ENCODE results near the gene RPGRIP1L. TPM values are rescaled to one million over a fixed set of nuclear protein-coding genes. Genes with fewer than 3 reads are reported as not detected.

The RPGRIP1L gene
- polyA plus RNA-seq, 1 donor (not counting 4 experiments of a cell fraction or from before 2014, with no cell fraction given), result 11.6 TPM

GRCh38 chr16:53614346-53614745 lies 89.3 kb downstream of the RPGRIP1L start:
- Histone ChIP-seq H4K20me1 (ENCODE audit: control insufficient read depth, extremely low read depth, insufficient read depth, low read length) (no peaks in the 10 kb centered on the region), H3K4me3 (ENCODE audit: control insufficient read depth in 2 of 3, extremely low read depth in 1 of 3, insufficient read depth in 2 of 3, low read depth in 1 of 3, low read length in 3 of 3) (no peak overlapping the region), H3K4me1 (ENCODE audit: control insufficient read depth, extremely low read depth, insufficient read depth, low read length) (no peaks in the 10 kb centered on the region), H3K9me1 (ENCODE audit: control insufficient read depth, extremely low read depth, insufficient read depth, low read length) (no peaks in the 10 kb centered on the region), H3K79me2 (ENCODE audit: control insufficient read depth, insufficient read depth, low read length) (no peaks in the 10 kb centered on the region), H3K27me3 (ENCODE audit: control insufficient read depth, extremely low read depth, insufficient read depth, low read length) (no peaks in the 10 kb centered on the region), H3K27ac (ENCODE audit: control insufficient read depth, insufficient read depth, low read length) (no peak overlapping the region), H3K4me2 (ENCODE audit: control insufficient read depth, extremely low read depth, insufficient read depth, low read depth, low read length) (no peak overlapping the region), H3K9me3 (ENCODE audit: control insufficient read depth, low read depth, low read length) (no peaks in the 10 kb centered on the region), H2AFZ (ENCODE audit: control insufficient read depth, low read length) (no peak overlapping the region), H3K36me3 (ENCODE audit: control insufficient read depth in 2 of 2, extremely low read depth in 1 of 2, insufficient read depth in 2 of 2, low read length in 2 of 2) (no peaks in the 10 kb centered on the region), H3K9ac (ENCODE audit: control insufficient read depth, extremely low read depth, insufficient read depth, low read length) (no peak overlapping the region)
- DNase-seq (ENCODE audit: low read depth, low spot score) (no peak), FAIRE-seq (no peak)
- no peak for TF ChIP-seq EZH2 (IDR thresholded peaks at IDR 0.05; ENCODE audit: low read length)
- TF ChIP-seq CTCF (optimal IDR thresholded peaks at IDR 0.05 in 1 of 3, IDR thresholded peaks at IDR 0.05 in 1 of 3, conservative IDR thresholded peaks at IDR 0.05 in 1 of 3; ENCODE audit: extremely low read depth in 1 of 3, insufficient read depth in 2 of 3, low read length in 3 of 3), result no peak
- dilution Hi-C loops (cut with MboI; ENCODE audit: extremely low pct_ligation_motif_present, low sequenced_read_pairs), result no loop called here

DNA sequence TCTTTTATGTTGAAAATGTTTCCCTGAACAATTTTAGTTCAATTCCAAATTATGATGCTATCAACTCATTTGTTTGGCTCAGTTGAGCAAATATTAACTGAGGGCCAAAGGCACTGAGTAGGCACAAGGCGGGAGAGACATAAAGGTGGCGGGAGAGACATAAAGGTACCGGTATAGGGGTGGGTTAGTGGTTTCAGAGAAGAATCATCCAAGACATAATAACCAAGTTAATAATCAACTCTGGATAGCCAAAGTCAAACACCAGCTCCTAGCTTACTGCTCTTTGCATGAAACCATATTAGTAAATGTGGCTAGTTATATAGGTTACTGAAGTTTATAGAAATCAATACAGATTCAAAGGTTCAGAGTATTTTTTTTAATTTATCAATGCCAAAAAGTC lies 91.7 kb downstream of the RPGRIP1L start:
- H3K4me3 ChIP-seq (ENCODE audit: control insufficient read depth in 2 of 3, extremely low read depth in 1 of 3, insufficient read depth in 2 of 3, low read depth in 1 of 3, low read length in 3 of 3), result no peak overlapping the region

More for the DNA sequence above, 91.7 kb downstream of the RPGRIP1L start:
- DNase-seq (ENCODE audit: low read depth, low spot score) (no peak), FAIRE-seq (no peak)
- TF ChIP-seq EZH2 (IDR thresholded peaks at IDR 0.05; ENCODE audit: low read length) (no peak), CTCF (optimal IDR thresholded peaks at IDR 0.05 in 1 of 3, IDR thresholded peaks at IDR 0.05 in 1 of 3, conservative IDR thresholded peaks at IDR 0.05 in 1 of 3; ENCODE audit: extremely low read depth in 1 of 3, insufficient read depth in 2 of 3, low read length in 3 of 3) (no peak)
- no peak overlapping the region for H2AFZ ChIP-seq (ENCODE audit: control insufficient read depth, low read length)
- no peaks in the 10 kb centered on the region for H3K36me3 ChIP-seq (ENCODE audit: control insufficient read depth in 2 of 2, extremely low read depth in 1 of 2, insufficient read depth in 2 of 2, low read length in 2 of 2)
- no peaks in the 10 kb centered on the region for H3K79me2 ChIP-seq (ENCODE audit: control insufficient read depth, insufficient read depth, low read length)
- H3K4me1 ChIP-seq (ENCODE audit: control insufficient read depth, extremely low read depth, insufficient read depth, low read length), result no peaks in the 10 kb centered on the region
- H3K9me3 ChIP-seq (ENCODE audit: control insufficient read depth, low read depth, low read length), result no peaks in the 10 kb centered on the region
- no peak overlapping the region for H3K27ac ChIP-seq (ENCODE audit: control insufficient read depth, insufficient read depth, low read length)
- H3K4me2 ChIP-seq (ENCODE audit: control insufficient read depth, extremely low read depth, insufficient read depth, low read depth, low read length), result no peak overlapping the region
- no peaks in the 10 kb centered on the region for H3K9me1 ChIP-seq (ENCODE audit: control insufficient read depth, extremely low read depth, insufficient read depth, low read length)
- no peaks in the 10 kb centered on the region for H3K27me3 ChIP-seq (ENCODE audit: control insufficient read depth, extremely low read depth, insufficient read depth, low read length)
- no peak overlapping the region for H3K9ac ChIP-seq (ENCODE audit: control insufficient read depth, extremely low read depth, insufficient read depth, low read length)
- dilution Hi-C loops (cut with MboI; ENCODE audit: extremely low pct_ligation_motif_present, low sequenced_read_pairs), result no loop called here
- no peaks in the 10 kb centered on the region for H4K20me1 ChIP-seq (ENCODE audit: control insufficient read depth, extremely low read depth, insufficient read depth, low read length)

All from keratinocyte (primary cell).